HUES48 (cell line): ENCODE data around the gene TLR6.

Experiments used
- H3K27ac ChIP-seq: one replicate; pipeline ENCODE4 v1.7.0; 2013; ENCODE audit warnings: low read depth, low read length, inconsistent platforms
- H3K27me3 ChIP-seq: 2 replicates; pipeline ENCODE4 v1.6.1; 2013; ENCODE audit warnings: mild to moderate bottlenecking, low read length; ENCODE audit not compliant: control insufficient read depth, insufficient read depth
- H3K36me3 ChIP-seq: 2 replicates; pipeline ENCODE4 v1.6.1; 2013; ENCODE audit warnings: low read length; ENCODE audit not compliant: control insufficient read depth, insufficient read depth
- H3K4me1 ChIP-seq: 2 replicates; pipeline ENCODE4 v1.6.1; 2013; ENCODE audit warnings: mild to moderate bottlenecking, low read length; ENCODE audit not compliant: control insufficient read depth, insufficient read depth
- H3K4me3 ChIP-seq: 2 replicates; pipeline ENCODE4 v1.5.1; 2013; ENCODE audit warnings: mild to moderate bottlenecking, low read depth, low read length
- H3K9ac ChIP-seq: 2 replicates; pipeline ENCODE4 v1.6.1; 2013; ENCODE audit warnings: mild to moderate bottlenecking, low read depth, low read length, moderate library complexity
- H3K9me3 ChIP-seq: 2 replicates; pipeline ENCODE4 v1.6.1; 2013; ENCODE audit warnings: low read length; ENCODE audit not compliant: control insufficient read depth, insufficient read depth

TLR6 gene

DNA sequence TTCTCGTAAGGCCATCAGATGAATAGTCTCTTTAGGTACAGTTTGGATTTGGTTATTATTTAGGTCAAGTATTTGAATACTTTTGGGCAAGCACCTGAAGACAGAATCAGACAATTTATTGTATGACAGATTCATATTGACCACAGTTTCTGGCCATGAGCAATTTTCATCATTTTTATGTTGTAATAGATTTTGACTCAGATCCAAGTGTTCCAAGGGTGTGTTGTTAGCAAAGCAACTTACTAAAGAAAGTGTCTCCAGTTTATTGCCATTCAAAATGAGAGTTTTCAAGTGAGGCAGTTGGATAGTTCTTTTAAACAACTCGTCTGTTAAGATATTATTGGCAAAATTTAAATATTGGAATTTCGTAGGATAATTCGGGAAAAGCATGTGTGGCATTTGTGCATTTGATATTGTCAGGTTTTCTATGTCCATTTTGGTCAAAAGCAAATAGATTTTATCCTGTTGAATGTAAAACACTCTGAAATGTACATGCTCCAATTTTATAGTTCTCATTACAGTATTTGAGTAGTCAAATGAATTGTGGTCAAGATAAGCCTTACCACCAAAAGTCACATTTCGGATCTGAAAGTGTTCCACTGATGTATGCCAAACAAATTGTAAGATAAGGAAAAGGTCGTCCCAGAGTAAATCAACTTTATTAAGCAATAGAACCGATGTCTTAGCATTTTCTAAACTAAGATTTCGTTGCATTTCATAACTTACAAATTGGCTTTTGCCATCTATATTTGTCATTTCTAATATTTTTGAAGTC is 82.2 kb downstream of the TLR6 start:
- no peaks in the 10 kb centered on the region for H3K36me3 ChIP-seq
- H3K27ac ChIP-seq, result no peak overlapping the region
- H3K9ac ChIP-seq, result no peak overlapping the region
- no peaks in the 10 kb centered on the region for H3K9me3 ChIP-seq
- no peak overlapping the region for H3K4me3 ChIP-seq
- H3K4me1 ChIP-seq, result no peaks in the 10 kb centered on the region
- H3K27me3 ChIP-seq, result no peaks in the 10 kb centered on the region
